Retina (tissue), 1 donor: Measurements from ENCODE around the gene ZIM2.

ENCODE experiments used
- DNase-seq: peaks from one replicate; pipeline ENCODE4 v3.0.0-alpha.2; 2016

Gene ZIM2

GRCh38 chr19:56838909-56839651 is 1.4 kb downstream of the ZIM2 start:
- DNase-seq, result peak; percentile 96

GRCh38 chr19:56838024-56838908 is 2.3 kb downstream of the ZIM2 start:
- peak; percentile 94 for DNase-seq

GRCh38 chr19:56837492-56838023 is 3.0 kb downstream of the ZIM2 start:
- peak; percentile 93 for DNase-seq

- no peak for DNase-seq
Observed at GRCh38 chr19:56837004-56837403, 3.5 kb downstream of the ZIM2 start.

- DNase-seq, result no peak
Observed at GRCh38 chr19:56836059-56836458, 4.5 kb downstream of the ZIM2 start.

- no peak for DNase-seq
Observed at GRCh38 chr19:56835401-56835800, 5.1 kb downstream of the ZIM2 start.

- DNase-seq, result no peak
Observed at GRCh38 chr19:56834564-56835375, 5.8 kb downstream of the ZIM2 start.

- DNase-seq, result no peak
Observed at GRCh38 chr19:56832352-56832928, 8.1 kb downstream of the ZIM2 start.

- DNase-seq, result no peak
Observed at GRCh38 chr19:56831255-56831654, 9.3 kb downstream of the ZIM2 start.

GRCh38 chr19:56829596-56829995 is 10.9 kb downstream of the ZIM2 start:
- DNase-seq, result no peak

GRCh38 chr19:56827708-56828107 is 12.8 kb downstream of the ZIM2 start:
- DNase-seq, result no peak

GRCh38 chr19:56823956-56824355 is 16.6 kb downstream of the ZIM2 start:
- DNase-seq, result no peak

GRCh38 chr19:56823417-56823816 is 17.1 kb downstream of the ZIM2 start:
- DNase-seq, result no peak

GRCh38 chr19:56822755-56823154 is 17.8 kb downstream of the ZIM2 start:
- no peak for DNase-seq

- DNase-seq, result no peak
Observed at GRCh38 chr19:56821675-56822074, 18.9 kb downstream of the ZIM2 start.

GRCh38 chr19:56821209-56821608 is 19.3 kb downstream of the ZIM2 start:
- no peak for DNase-seq

GRCh38 chr19:56819166-56819565 is 21.4 kb downstream of the ZIM2 start:
- no peak for DNase-seq

- DNase-seq, result no peak
Observed at GRCh38 chr19:56814656-56815055, 25.9 kb downstream of the ZIM2 start.

GRCh38 chr19:56813531-56813930 is 27.0 kb downstream of the ZIM2 start:
- DNase-seq, result no peak

- DNase-seq, result no peak
Observed at GRCh38 chr19:56811480-56811879, 29.0 kb downstream of the ZIM2 start.

- no peak for DNase-seq
Observed at GRCh38 chr19:56810260-56810659, 30.3 kb downstream of the ZIM2 start.

- DNase-seq, result no peak
Observed at GRCh38 chr19:56808717-56809392, 31.7 kb downstream of the ZIM2 start.
